ENCODE data around the gene NOL6.
A peak's percentile ranks its signal among the peaks of the same experiment; 100 is the strongest.

The NOL6 gene

GRCh38 chr9:33466565-33467495, 6.9 kb downstream of the NOL6 start:
- H3K4me3 ChIP-seq (ENCODE audit: low read depth, low read length) = no peak overlapping the region
- no peak for DNase-seq (ENCODE audit: low read depth, low spot score)
- ChIA-PET CTCF (interaction anchor here (0.7 to 17.4 kb wide), 36 partner anchors 8 to 296 kb away, joined by 3 to 284 read pairs (median 4); partner anchors contain the start of genes ANKRD18B, AQP3, AQP7 and BAG1), POLR2A (interaction anchor here (0.7 to 1.2 kb wide), 3 partner anchors 9 to 177 kb away, joined by 3 to 4 read pairs (median 3); no protein-coding TSS in a partner anchor)
- peak; percentile 93 for TF ChIP-seq CTCF (IDR thresholded peaks at IDR 0.05; ENCODE audit: insufficient read depth, low read length, missing control alignments)

GRCh38 chr9:33465596-33466564, 7.8 kb downstream of the NOL6 start:
- TF ChIP-seq CTCF (IDR thresholded peaks at IDR 0.05; ENCODE audit: insufficient read depth, low read length, missing control alignments) = no peak
- H3K4me3 ChIP-seq (ENCODE audit: low read depth, low read length) = no peak overlapping the region
- ChIA-PET CTCF (interaction anchor here (0.7 to 17.4 kb wide), 31 partner anchors 8 to 295 kb away, joined by 3 to 284 read pairs (median 5); partner anchors contain the start of genes ANKRD18B, AQP3, AQP7 and NFX1), POLR2A (interaction anchor here (0.7 to 1.5 kb wide), 4 partner anchors 8 to 176 kb away, joined by 3 to 6 read pairs (median 4); partner anchors contain the start of gene NOL6)
- DNase-seq (ENCODE audit: low read depth, low spot score) = no peak

- no peak overlapping the region for H3K4me3 ChIP-seq (ENCODE audit: low read depth, low read length)
- no peak for DNase-seq (ENCODE audit: low read depth, low spot score)
- ChIA-PET CTCF (interaction anchor here (1.0 to 17.4 kb wide), 11 partner anchors 10 to 178 kb away, joined by 3 to 284 read pairs (median 5); partner anchors contain the start of genes AQP3, AQP7 and NOL6), POLR2A (interaction anchor here (1.5 kb wide), 1 partner anchor 9 kb away, joined by 6 read pairs; the partner anchor contains the start of gene NOL6)
- no peak for TF ChIP-seq CTCF (IDR thresholded peaks at IDR 0.05; ENCODE audit: insufficient read depth, low read length, missing control alignments)
Observed at GRCh38 chr9:33465096-33465495, 8.6 kb downstream of the NOL6 start.

GRCh38 chr9:33464045-33464636, 9.6 kb downstream of the NOL6 start:
- TF ChIP-seq CTCF (IDR thresholded peaks at IDR 0.05; ENCODE audit: insufficient read depth, low read length, missing control alignments) = no peak
- no peak overlapping the region for H3K4me3 ChIP-seq (ENCODE audit: low read depth, low read length)
- ChIA-PET POLR2A (interaction anchor here (1.3 to 1.5 kb wide), 2 partner anchors 9 to 10 kb away, joined by 6 to 8 read pairs; partner anchors contain the start of gene NOL6), CTCF (interaction anchor here (0.9 to 17.4 kb wide), 13 partner anchors 11 to 178 kb away, joined by 3 to 284 read pairs (median 5); partner anchors contain the start of genes AQP3, AQP7 and NOL6)
- no peak for DNase-seq (ENCODE audit: low read depth, low spot score)

- CTCF ChIA-PET = interaction anchor here (0.7 to 17.4 kb wide), 9 partner anchors 9 to 173 kb away, joined by 3 to 284 read pairs (median 4); partner anchors contain the start of genes AQP3, AQP7, NFX1 and NOL6
- no peak overlapping the region for H3K4me3 ChIP-seq (ENCODE audit: low read depth, low read length)
- POLR2A ChIA-PET = interaction anchor here (1.3 kb wide), 2 partner anchors 10 kb away, joined by 5 to 8 read pairs; partner anchors contain the start of gene NOL6
- no peak for DNase-seq (ENCODE audit: low read depth, low spot score)
- no peak for TF ChIP-seq CTCF (IDR thresholded peaks at IDR 0.05; ENCODE audit: insufficient read depth, low read length, missing control alignments)
Observed at GRCh38 chr9:33463151-33463550, 10.6 kb downstream of the NOL6 start.
